Natural killer cell (primary cell): ENCODE results near the gene PRR5L. TPM values are rescaled to one million over a fixed set of nuclear protein-coding genes. Genes with fewer than 3 reads are reported as not detected.

Experiments
- ATAC-seq, 3 donors: fragments of 150-1000 bp in 2 of 3; fragments of 200-7000 bp in 1 of 3; cut with Tn5 transposase; 1 replicate in 1 of 3; 2 replicates in 2 of 3; pipeline ENCODE4 v1.10.0; 2021; ENCODE audit warnings: mild to moderate bottlenecking in 2 of 3, moderate library complexity in 2 of 3
- DNase-seq, 2 donors: peaks; one replicate each; pipeline versions ENCODE4 v3.0.0 to v3.0.0-alpha.2; 2013 to 2021; ENCODE audit warnings: mixed read lengths in 1 of 2
- H3K27ac ChIP-seq: one replicate; pipeline ENCODE4 v1.5.1; 2013; ENCODE audit warnings: mild to moderate bottlenecking, low read length
- H3K27me3 ChIP-seq: one replicate; pipeline ENCODE4 v1.6.1; 2013; ENCODE audit warnings: low read length; ENCODE audit not compliant: control insufficient read depth, insufficient read depth
- H3K36me3 ChIP-seq: one replicate; pipeline ENCODE4 v1.6.1; 2013; ENCODE audit warnings: low read length; ENCODE audit not compliant: control insufficient read depth, insufficient read depth
- H3K4me1 ChIP-seq: one replicate; pipeline ENCODE4 v1.6.1; 2013; ENCODE audit warnings: low read length; ENCODE audit not compliant: control insufficient read depth, insufficient read depth
- H3K4me3 ChIP-seq: one replicate; pipeline ENCODE4 v1.5.1; 2013; ENCODE audit warnings: low read length
- H3K9me3 ChIP-seq: one replicate; pipeline ENCODE4 v1.6.1; 2013; ENCODE audit warnings: low read length; ENCODE audit not compliant: control insufficient read depth, insufficient read depth
- H3K27ac Mint-ChIP-seq, 2 donors: one replicate each; pipeline ENCODE4 v1.8.0; 2022; ENCODE audit warnings: mild to moderate bottlenecking in 2 of 2, mixed read lengths in 2 of 2, moderate library complexity in 1 of 2
- H3K27me3 Mint-ChIP-seq, 2 donors: one replicate each; pipeline ENCODE4 v1.8.0; 2022; ENCODE audit warnings: low read depth in 2 of 2, mixed read lengths in 2 of 2
- H3K36me3 Mint-ChIP-seq: one replicate; pipeline ENCODE4 v1.8.0; 2022; ENCODE audit warnings: mixed read lengths
- H3K4me1 Mint-ChIP-seq, 2 donors: one replicate each; pipeline ENCODE4 v1.8.0; 2022; ENCODE audit warnings: mixed read lengths in 2 of 2
- H3K4me3 Mint-ChIP-seq: one replicate; pipeline ENCODE4 v1.8.0; 2022; ENCODE audit warnings: mild to moderate bottlenecking, moderate library complexity, mixed read lengths
- H3K9me3 Mint-ChIP-seq, 2 donors: one replicate each; pipeline ENCODE4 v1.8.0; 2022; ENCODE audit warnings: mixed read lengths in 2 of 2
- CTCF ChIP-seq: fragments of 200-600 bp; IDR thresholded peaks from one replicate; pipeline ENCODE4 v1.8.0; 2022; ENCODE audit warnings: antibody characterized with exemption
- WGBS: methylation state at CpG from one replicate; pipeline ENCODE4 v1.1.7; 2013; ENCODE audit warnings: missing lambda C conversion rate; ENCODE audit not compliant: insufficient coverage; 5-methylcytosine and 5-hydroxymethylcytosine counted together
- intact Hi-C: fragments of 100-400 bp; cut with micrococcal nuclease; formaldehyde crosslinking; loops from one replicate; pipeline ENCODE4 v1.14.2; 2022
- total RNA-seq, 4 donors: library from RNA; stranded (reverse); fragments of 120-200 nt in 1 of 4; gene quantifications; one replicate each; pipeline versions ENCODE4 v1.2.3 to v1.2.4, GENCODE V29; 2013 to 2022

PRR5L gene
- total RNA-seq, 3 donors from 2014 or later (not counting 1 experiment from before 2014, with no cell fraction given): 128 to 367 (median 303) TPM

GRCh38 chr11:36498721-36499120, 202.6 kb downstream of the PRR5L start:
- no peaks in the 10 kb centered on the region for H3K36me3 Mint-ChIP-seq
- H3K36me3 ChIP-seq: peaks cover 66% of the 10 kb centered on the region
- H3K4me3 ChIP-seq: no peak overlapping the region

GRCh38 chr11:36499315-36499714, 203.2 kb downstream of the PRR5L start:
- intact Hi-C loops: no loop called here
- DNase-seq: no peak

More at GRCh38 chr11:36498721-36499120, 202.6 kb downstream of the PRR5L start:
- H3K27ac Mint-ChIP-seq: peak overlapping the region; percentile 16 to 17
- no peaks in the 10 kb centered on the region for H3K9me3 ChIP-seq
- H3K27me3 ChIP-seq: no peaks in the 10 kb centered on the region
- H3K4me1 ChIP-seq: peaks cover 2% of the 10 kb centered on the region
- ATAC-seq (no peak), DNase-seq (no peak)
- no CpG with 5 or more reads among the region's 1 CpG for WGBS
- H3K4me1 Mint-ChIP-seq: peaks cover 36 to 38% of the 10 kb centered on the region in 2 donors
- no peaks in the 10 kb centered on the region for H3K27me3 Mint-ChIP-seq
- intact Hi-C loops: no loop called here
- no peak for TF ChIP-seq CTCF
- H3K4me3 Mint-ChIP-seq: no peak overlapping the region
- H3K9me3 Mint-ChIP-seq: no peaks in the 10 kb centered on the region
- H3K27ac ChIP-seq: no peak overlapping the region

GRCh38 chr11:36500315-36500721, 204.2 kb downstream of the PRR5L start:
- H3K27me3 ChIP-seq: no peaks in the 10 kb centered on the region
- no peaks in the 10 kb centered on the region for H3K9me3 ChIP-seq
- H3K36me3 ChIP-seq: peaks cover 51% of the 10 kb centered on the region
- no peak overlapping the region for H3K27ac ChIP-seq
- 83% methylated on average over 1 of the region's 1 CpG for WGBS
- peaks cover 2% of the 10 kb centered on the region for H3K4me1 ChIP-seq
- no peak overlapping the region for H3K4me3 ChIP-seq
- DNase-seq: no peak
- no peak for TF ChIP-seq CTCF
- peak overlapping the region; percentile 16 to 17 for H3K27ac Mint-ChIP-seq
- peaks cover 50 to 54% of the 10 kb centered on the region in 2 donors for H3K4me1 Mint-ChIP-seq
- no peak overlapping the region for H3K4me3 Mint-ChIP-seq
- H3K9me3 Mint-ChIP-seq: no peaks in the 10 kb centered on the region
- H3K36me3 Mint-ChIP-seq: no peaks in the 10 kb centered on the region
- intact Hi-C loops: no loop called here
- H3K27me3 Mint-ChIP-seq: no peaks in the 10 kb centered on the region
- no peak for ATAC-seq

More at GRCh38 chr11:36499315-36499714, 203.2 kb downstream of the PRR5L start:
- Mint-ChIP-seq H3K36me3 (no peaks in the 10 kb centered on the region), H3K27ac (peak overlapping the region; percentile 16 to 17), H3K27me3 (no peaks in the 10 kb centered on the region), H3K4me1 (peaks cover 42 to 44% of the 10 kb centered on the region in 2 donors), H3K4me3 (no peak overlapping the region), H3K9me3 (no peaks in the 10 kb centered on the region)
- no peak for ATAC-seq
- 30% methylated on average over 2 of the region's 4 CpGs for WGBS
- TF ChIP-seq CTCF: no peak
- H3K27ac ChIP-seq: no peak overlapping the region
- H3K4me1 ChIP-seq: peaks cover 2% of the 10 kb centered on the region
- no peaks in the 10 kb centered on the region for H3K27me3 ChIP-seq
- H3K9me3 ChIP-seq: no peaks in the 10 kb centered on the region
- no peak overlapping the region for H3K4me3 ChIP-seq
- H3K36me3 ChIP-seq: peaks cover 60% of the 10 kb centered on the region

GRCh38 chr11:36501236-36501635, 205.1 kb downstream of the PRR5L start:
- 97% methylated on average over 5 of the region's 5 CpGs for WGBS
- Histone ChIP-seq H3K27me3 (no peaks in the 10 kb centered on the region), H3K4me3 (no peak overlapping the region), H3K4me1 (peaks cover 2% of the 10 kb centered on the region), H3K9me3 (no peaks in the 10 kb centered on the region), H3K36me3 (peaks cover 45% of the 10 kb centered on the region), H3K27ac (no peak overlapping the region)
- no peaks in the 10 kb centered on the region for H3K27me3 Mint-ChIP-seq
- no peaks in the 10 kb centered on the region for H3K36me3 Mint-ChIP-seq
- peaks cover 56 to 61% of the 10 kb centered on the region in 2 donors for H3K4me1 Mint-ChIP-seq
- no peak overlapping the region for H3K4me3 Mint-ChIP-seq
- intact Hi-C loops: no loop called here
- H3K27ac Mint-ChIP-seq: no peak overlapping the region
- no peak for TF ChIP-seq CTCF
- DNase-seq (no peak), ATAC-seq (no peak)
- no peaks in the 10 kb centered on the region for H3K9me3 Mint-ChIP-seq
